ENCODE data around the gene HIVEP3.
"Not testable (repeated sequence)": the region's sequence is repeated elsewhere in the genome, so short reads cannot be mapped to it uniquely, and the experiment has no call there.

The HIVEP3 gene

DNA sequence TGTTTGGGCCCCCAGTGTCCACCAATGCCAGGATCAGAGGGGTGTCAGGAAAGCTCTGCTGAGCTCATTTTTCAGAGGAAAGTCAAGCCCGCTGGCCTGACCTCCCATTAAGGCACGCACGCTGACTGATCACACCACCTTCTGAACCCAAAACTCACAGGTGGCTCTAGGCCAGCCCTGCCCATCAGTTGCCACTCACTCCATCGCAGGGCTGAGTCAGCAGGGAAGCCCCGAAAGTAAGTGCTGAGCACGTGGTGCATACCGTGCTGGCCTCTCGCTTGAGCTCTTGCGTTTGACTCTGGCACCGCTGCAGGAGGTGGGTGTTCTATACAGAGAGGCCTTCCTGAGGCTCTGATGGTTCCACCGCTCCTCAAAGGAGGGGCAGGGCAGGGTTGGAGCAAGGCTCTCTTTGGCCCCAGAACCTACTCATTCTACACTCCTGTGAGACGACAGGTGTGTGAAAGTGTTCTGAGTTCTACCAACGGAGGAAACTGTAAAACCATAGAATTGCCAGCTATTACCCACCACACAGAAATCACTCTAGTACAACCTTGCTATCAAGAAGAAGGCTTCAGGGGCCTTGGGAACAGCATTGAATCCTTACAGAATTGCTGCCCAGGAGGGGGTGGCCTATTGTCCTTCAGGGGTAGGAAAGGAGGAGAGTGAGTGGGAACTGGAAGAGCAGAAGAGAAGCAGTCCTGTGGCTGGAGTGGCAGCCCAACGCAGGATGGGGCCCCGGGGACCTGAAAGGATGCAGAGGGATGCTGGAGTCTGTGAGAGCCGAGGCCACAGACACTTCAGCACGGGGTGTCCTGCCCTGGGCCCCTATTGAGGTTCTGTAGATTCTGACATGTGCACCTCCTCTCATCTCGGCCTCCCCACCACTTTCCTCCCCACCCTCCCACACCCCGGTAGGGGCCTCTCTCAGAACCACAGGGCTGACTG is 219.5 kb downstream of the HIVEP3 start:
- Histone ChIP-seq H3K4me2 (ENCODE audit: low read length) (no peak overlapping the region), H3K79me2 (no peaks in the 10 kb centered on the region), H3K4me3 (ENCODE audit: low read depth, low read length) (no peak overlapping the region), H3K27ac (no peak overlapping the region), H2AFZ (no peak overlapping the region), H3K27me3 (ENCODE audit: control insufficient read depth, insufficient read depth, low read length) (no peaks in the 10 kb centered on the region), H3K4me1 (no peaks in the 10 kb centered on the region), H3K36me3 (ENCODE audit: control insufficient read depth, insufficient read depth, low read length) (no peaks in the 10 kb centered on the region), H3K9me3 (ENCODE audit: control insufficient read depth, low read length) (no peaks in the 10 kb centered on the region), H3K9ac (no peak overlapping the region)
- no peak for TF ChIP-seq CTCF (IDR thresholded peaks at IDR 0.05)

DNA sequence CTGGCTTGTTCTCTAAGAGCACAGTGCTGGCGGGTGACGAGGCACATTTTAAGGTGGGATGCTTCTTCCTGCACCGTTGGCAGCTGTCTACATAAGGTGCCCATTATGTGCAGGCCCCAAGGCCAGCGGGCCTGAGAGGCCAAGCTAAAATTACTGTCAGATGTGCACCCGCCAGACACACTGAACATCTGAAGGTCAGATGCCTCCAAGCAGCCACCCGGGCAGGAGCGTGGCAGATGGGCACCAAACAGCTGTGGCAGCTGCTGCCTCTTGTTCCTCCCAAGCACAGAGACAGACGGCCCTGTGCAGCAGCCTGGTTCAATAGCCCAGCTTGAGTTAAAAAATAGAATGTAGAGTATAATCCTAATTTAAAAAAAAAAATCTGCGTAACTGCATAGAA is 222.3 kb downstream of the HIVEP3 start:
- no peak for TF ChIP-seq CTCF (IDR thresholded peaks at IDR 0.05)
- H3K27me3 ChIP-seq (ENCODE audit: control insufficient read depth, insufficient read depth, low read length): no peaks in the 10 kb centered on the region
- no peaks in the 10 kb centered on the region for H3K9me3 ChIP-seq (ENCODE audit: control insufficient read depth, low read length)
- H2AFZ ChIP-seq: no peak overlapping the region
- H3K79me2 ChIP-seq: no peaks in the 10 kb centered on the region
- no peak overlapping the region for H3K9ac ChIP-seq
- no peak overlapping the region for H3K4me3 ChIP-seq (ENCODE audit: low read depth, low read length)
- H3K4me2 ChIP-seq (ENCODE audit: low read length): no peak overlapping the region
- no peaks in the 10 kb centered on the region for H3K4me1 ChIP-seq
- H3K27ac ChIP-seq: no peak overlapping the region
- H3K36me3 ChIP-seq (ENCODE audit: control insufficient read depth, insufficient read depth, low read length): no peaks in the 10 kb centered on the region

GRCh38 chr1:41695118-41695745 is 223.5 kb downstream of the HIVEP3 start:
- Histone ChIP-seq H3K4me2 (ENCODE audit: low read length) (no peak overlapping the region), H3K4me1 (no peaks in the 10 kb centered on the region), H2AFZ (no peak overlapping the region), H3K9ac (no peak overlapping the region), H3K79me2 (no peaks in the 10 kb centered on the region), H3K36me3 (ENCODE audit: control insufficient read depth, insufficient read depth, low read length) (no peaks in the 10 kb centered on the region), H3K9me3 (ENCODE audit: control insufficient read depth, low read length) (no peaks in the 10 kb centered on the region), H3K27ac (no peak overlapping the region), H3K4me3 (ENCODE audit: low read depth, low read length) (no peak overlapping the region), H3K27me3 (ENCODE audit: control insufficient read depth, insufficient read depth, low read length) (no peaks in the 10 kb centered on the region)
- TF ChIP-seq CTCF (IDR thresholded peaks at IDR 0.05): no peak

- not testable (repeated sequence) for H3K9ac ChIP-seq; H2AFZ ChIP-seq; H3K4me3 ChIP-seq (ENCODE audit: low read depth, low read length); H3K27me3 ChIP-seq (ENCODE audit: control insufficient read depth, insufficient read depth, low read length); H3K9me3 ChIP-seq (ENCODE audit: control insufficient read depth, low read length); H3K4me1 ChIP-seq; H3K4me2 ChIP-seq (ENCODE audit: low read length); H3K79me2 ChIP-seq; H3K36me3 ChIP-seq (ENCODE audit: control insufficient read depth, insufficient read depth, low read length); H3K27ac ChIP-seq
Measured at GRCh38 chr1:41691966-41692365, 226.8 kb downstream of the HIVEP3 start.

GRCh38 chr1:41691424-41691823 is 227.3 kb downstream of the HIVEP3 start:
- no peaks in the 10 kb centered on the region for H3K4me1 ChIP-seq
- no peaks in the 10 kb centered on the region for H3K79me2 ChIP-seq
- H3K4me3 ChIP-seq (ENCODE audit: low read depth, low read length): no peak overlapping the region
- no peak for TF ChIP-seq CTCF (IDR thresholded peaks at IDR 0.05)
- H3K27me3 ChIP-seq (ENCODE audit: control insufficient read depth, insufficient read depth, low read length): no peaks in the 10 kb centered on the region
- H3K9ac ChIP-seq: no peak overlapping the region
- no peaks in the 10 kb centered on the region for H3K36me3 ChIP-seq (ENCODE audit: control insufficient read depth, insufficient read depth, low read length)
- H3K27ac ChIP-seq: no peak overlapping the region
- H3K9me3 ChIP-seq (ENCODE audit: control insufficient read depth, low read length): no peaks in the 10 kb centered on the region
- no peak overlapping the region for H2AFZ ChIP-seq
- no peak overlapping the region for H3K4me2 ChIP-seq (ENCODE audit: low read length)

Measured in parathyroid adenoma (tissue), 2 donors.